ENCODE measurements around the gene PCDH15. TPM values are rescaled to one million over a fixed set of nuclear protein-coding genes. Genes with fewer than 3 reads are reported as not detected.

PCDH15 gene
- total RNA-seq, 4 donors from 2014 or later = not detected

DNA sequence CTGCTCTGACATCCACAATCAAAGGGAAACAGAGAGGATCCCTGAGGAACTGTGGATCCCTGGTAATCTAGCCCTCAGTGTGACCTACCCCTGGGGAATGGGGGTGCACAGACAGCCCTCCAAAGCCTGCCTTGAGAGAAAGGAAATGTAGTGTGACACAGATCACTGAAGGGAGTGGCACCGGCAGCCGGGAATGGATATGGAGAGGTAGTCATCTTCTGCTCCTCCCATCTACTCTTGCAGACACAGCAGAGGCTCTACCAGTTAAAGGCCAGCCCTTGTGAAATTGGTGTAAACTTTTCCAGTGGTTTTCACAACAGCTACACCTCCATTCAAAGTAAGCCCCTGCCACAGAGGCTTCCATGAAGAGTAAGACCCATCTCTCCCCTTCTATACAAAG lies 144.4 kb downstream of the PCDH15 start:
- Histone ChIP-seq H3K27ac (no peak overlapping the region), H3K9me3 (no peaks in the 10 kb centered on the region), H3K4me3 (no peak overlapping the region), H3K36me3 (no peaks in the 10 kb centered on the region), H3K4me1 (no peaks in the 10 kb centered on the region), H3K27me3 (no peaks in the 10 kb centered on the region)
- DNase-seq (no peak), ATAC-seq (no peak)
- in situ Hi-C loops (cut with MboI; ENCODE audit: low sequenced_read_pairs in 4 of 4) = no loop called here
- TF ChIP-seq POLR2A (IDR thresholded peaks at IDR 0.05) = no peak
- TF ChIP-seq, protein P1, sequence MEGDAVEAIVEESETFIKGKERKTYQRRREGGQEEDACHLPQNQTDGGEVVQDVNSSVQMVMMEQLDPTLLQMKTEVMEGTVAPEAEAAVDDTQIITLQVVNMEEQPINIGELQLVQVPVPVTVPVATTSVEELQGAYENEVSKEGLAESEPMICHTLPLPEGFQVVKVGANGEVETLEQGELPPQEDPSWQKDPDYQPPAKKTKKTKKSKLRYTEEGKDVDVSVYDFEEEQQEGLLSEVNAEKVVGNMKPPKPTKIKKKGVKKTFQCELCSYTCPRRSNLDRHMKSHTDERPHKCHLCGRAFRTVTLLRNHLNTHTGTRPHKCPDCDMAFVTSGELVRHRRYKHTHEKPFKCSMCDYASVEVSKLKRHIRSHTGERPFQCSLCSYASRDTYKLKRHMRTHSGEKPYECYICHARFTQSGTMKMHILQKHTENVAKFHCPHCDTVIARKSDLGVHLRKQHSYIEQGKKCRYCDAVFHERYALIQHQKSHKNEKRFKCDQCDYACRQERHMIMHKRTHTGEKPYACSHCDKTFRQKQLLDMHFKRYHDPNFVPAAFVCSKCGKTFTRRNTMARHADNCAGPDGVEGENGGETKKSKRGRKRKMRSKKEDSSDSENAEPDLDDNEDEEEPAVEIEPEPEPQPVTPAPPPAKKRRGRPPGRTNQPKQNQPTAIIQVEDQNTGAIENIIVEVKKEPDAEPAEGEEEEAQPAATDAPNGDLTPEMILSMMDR (IDR thresholded peaks at IDR 0.05 in 4 of 5, conservative IDR thresholded peaks at IDR 0.05 in 1 of 5) = no peak
- intact Hi-C loops (cut with DNase I; ENCODE audit: low total_unique reads) = no loop called here

DNA sequence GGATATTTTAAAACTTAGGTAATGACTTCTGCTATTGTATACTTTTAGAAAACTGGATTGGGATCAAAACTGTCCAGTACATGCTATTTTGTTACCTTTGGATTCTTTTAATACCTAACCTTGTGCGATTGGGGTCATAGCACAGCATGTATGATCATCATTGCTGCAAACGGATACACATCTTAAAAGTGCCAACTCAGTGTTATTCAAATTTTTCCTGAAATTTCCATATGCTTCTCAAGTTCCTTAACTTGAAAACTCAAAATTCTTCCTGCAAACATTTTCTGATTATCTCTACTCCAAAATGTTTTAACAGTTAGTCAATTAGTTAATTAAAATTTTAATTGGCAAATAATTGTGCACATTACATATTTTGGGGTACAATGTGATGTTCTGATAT lies 147.5 kb downstream of the PCDH15 start:
- Histone ChIP-seq H3K36me3 (no peaks in the 10 kb centered on the region), H3K9me3 (no peaks in the 10 kb centered on the region), H3K4me3 (no peak overlapping the region), H3K27me3 (no peaks in the 10 kb centered on the region), H3K4me1 (no peaks in the 10 kb centered on the region), H3K27ac (no peak overlapping the region)
- DNase-seq (no peak), ATAC-seq (no peak)
- TF ChIP-seq, protein P1 (IDR thresholded peaks at IDR 0.05 in 4 of 5, conservative IDR thresholded peaks at IDR 0.05 in 1 of 5) = no peak
- no peak for TF ChIP-seq POLR2A (IDR thresholded peaks at IDR 0.05)
- intact Hi-C loops (cut with DNase I; ENCODE audit: low total_unique reads) = no loop called here
- in situ Hi-C loops (cut with MboI; ENCODE audit: low sequenced_read_pairs in 4 of 4) = no loop called here

DNA sequence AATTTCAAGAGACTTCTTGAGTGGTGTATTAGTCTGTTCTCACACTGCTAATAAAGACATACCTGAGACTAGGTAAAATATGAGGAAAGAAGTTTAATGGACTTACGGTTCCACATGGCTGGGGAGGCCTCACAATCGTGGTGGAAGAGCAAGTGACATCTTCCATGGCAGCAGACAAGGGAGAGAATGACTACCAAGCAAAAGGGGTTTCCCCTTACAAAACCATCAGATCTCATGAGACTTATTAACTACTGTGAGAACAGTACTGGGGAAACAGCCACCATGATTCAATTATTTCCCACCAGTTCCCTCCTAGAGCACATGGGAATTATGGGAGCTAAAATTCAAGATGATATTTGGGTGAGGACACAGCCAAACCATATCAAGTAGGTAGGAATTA lies 150.5 kb downstream of the PCDH15 start:
- ATAC-seq = no peak
- in situ Hi-C loops (cut with MboI; ENCODE audit: low sequenced_read_pairs in 4 of 4) = no loop called here
- no peaks in the 10 kb centered on the region for H3K4me1 ChIP-seq

DNA sequence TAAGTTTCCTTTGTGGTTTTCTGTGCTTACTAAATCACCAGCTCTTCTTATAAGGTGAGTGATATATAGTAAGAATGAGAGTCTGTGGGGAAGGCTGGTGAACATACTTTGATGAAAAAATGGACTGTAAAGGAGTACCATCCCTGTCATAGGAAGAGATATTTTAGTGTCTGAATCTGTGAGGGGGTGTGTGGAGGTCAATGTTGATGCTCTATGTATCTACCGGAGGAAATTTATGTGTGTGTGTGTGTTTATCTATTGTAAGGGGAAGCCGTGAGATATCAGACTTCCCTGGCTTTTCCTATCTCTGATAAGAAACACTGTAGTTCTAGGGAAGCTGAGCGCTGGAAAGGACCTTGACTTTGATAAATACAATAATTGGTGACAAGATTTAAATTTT lies 179.0 kb downstream of the PCDH15 start:
- Histone ChIP-seq H3K4me1 (no peaks in the 10 kb centered on the region), H3K27ac (no peak overlapping the region), H3K9me3 (no peaks in the 10 kb centered on the region), H3K4me3 (no peak overlapping the region), H3K27me3 (no peaks in the 10 kb centered on the region), H3K36me3 (no peaks in the 10 kb centered on the region)
- in situ Hi-C loops (cut with MboI; ENCODE audit: low sequenced_read_pairs in 4 of 4) (no loop called here), intact Hi-C loops (cut with DNase I; ENCODE audit: low total_unique reads) (no loop called here)
- no peak for TF ChIP-seq POLR2A (IDR thresholded peaks at IDR 0.05)
- TF ChIP-seq, protein P1 (IDR thresholded peaks at IDR 0.05 in 4 of 5, conservative IDR thresholded peaks at IDR 0.05 in 1 of 5) = no peak
- ATAC-seq (no peak), DNase-seq (no peak)

More for the DNA sequence above, 150.5 kb downstream of the PCDH15 start:
- intact Hi-C loops (cut with DNase I; ENCODE audit: low total_unique reads) = no loop called here
- H3K4me3 ChIP-seq = no peak overlapping the region
- TF ChIP-seq, protein P1 (IDR thresholded peaks at IDR 0.05 in 4 of 5, conservative IDR thresholded peaks at IDR 0.05 in 1 of 5) = no peak
- no peak for TF ChIP-seq POLR2A (IDR thresholded peaks at IDR 0.05)
- H3K27me3 ChIP-seq = no peaks in the 10 kb centered on the region
- DNase-seq = no peak
- no peak overlapping the region for H3K27ac ChIP-seq
- no peaks in the 10 kb centered on the region for H3K9me3 ChIP-seq
- no peaks in the 10 kb centered on the region for H3K36me3 ChIP-seq

DNA sequence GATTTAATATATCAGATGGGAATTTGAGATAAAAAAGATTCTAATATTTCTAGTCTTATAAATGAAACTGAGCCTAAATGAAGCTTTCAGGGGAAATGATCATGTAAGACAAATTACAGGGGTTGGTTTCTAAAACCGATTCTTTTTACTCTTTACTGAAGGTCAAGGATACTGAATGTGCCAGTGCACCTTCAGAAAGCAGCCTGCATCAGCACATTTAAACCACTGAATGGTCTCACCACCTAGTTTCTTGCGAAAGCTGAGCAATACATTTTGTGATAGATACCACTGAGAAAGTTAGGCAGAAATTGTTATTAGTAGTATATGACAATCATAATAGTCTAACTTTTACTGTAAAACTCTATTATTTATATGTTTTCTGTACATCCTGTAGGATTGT lies 180.7 kb downstream of the PCDH15 start:
- Histone ChIP-seq H3K27me3 (no peaks in the 10 kb centered on the region), H3K4me3 (no peak overlapping the region), H3K4me1 (no peaks in the 10 kb centered on the region), H3K27ac (no peak overlapping the region), H3K36me3 (no peaks in the 10 kb centered on the region), H3K9me3 (no peaks in the 10 kb centered on the region)
- intact Hi-C loops (cut with DNase I; ENCODE audit: low total_unique reads) (no loop called here), in situ Hi-C loops (cut with MboI; ENCODE audit: low sequenced_read_pairs in 4 of 4) (no loop called here)
- no peak for TF ChIP-seq POLR2A (IDR thresholded peaks at IDR 0.05)
- TF ChIP-seq, protein P1 (IDR thresholded peaks at IDR 0.05 in 4 of 5, conservative IDR thresholded peaks at IDR 0.05 in 1 of 5) = no peak
- DNase-seq (no peak), ATAC-seq (no peak)
